HG03103 (cell line): ENCODE data around the gene KRTAP10-9.
"Not testable (repeated sequence)": the region's sequence is repeated elsewhere in the genome, so short reads cannot be mapped to it uniquely, and the experiment has no call there.

Source experiments
- ATAC-seq: cut with Tn5 transposase; IDR thresholded peaks from one replicate; pipeline ENCODE4 v1.9.1; 2021; ENCODE audit warnings: low read depth; ENCODE audit not compliant: unreplicated experiment

The KRTAP10-9 gene

GRCh38 chr21:44656868-44657267, 30.0 kb downstream of the KRTAP10-9 start:
- no peak for ATAC-seq

GRCh38 chr21:44657635-44658540, 31.0 kb downstream of the KRTAP10-9 start, which contains the start of gene KRTAP12-3:
TSS of gene KRTAP12-3 (plus strand) at chr21:44657932. CDS start at chr21:44657980, 48 bp downstream.
- ATAC-seq, result no peak

GRCh38 chr21:44658541-44658910, 31.6 kb downstream of the KRTAP10-9 start:
- no peak for ATAC-seq

- ATAC-seq, result no peak
Measured at GRCh38 chr21:44658913-44659595, 32.2 kb downstream of the KRTAP10-9 start.

- not testable (repeated sequence) for ATAC-seq
Measured at GRCh38 chr21:44661567-44661966, 34.7 kb downstream of the KRTAP10-9 start.

GRCh38 chr21:44664691-44665090, 37.8 kb downstream of the KRTAP10-9 start:
- no peak for ATAC-seq

- no peak for ATAC-seq
Measured at GRCh38 chr21:44666401-44667320, 39.8 kb downstream of the KRTAP10-9 start, which contains the start of gene KRTAP12-2. TSS of gene KRTAP12-2 (minus strand) at chr21:44666927. CDS start at chr21:44666886, 41 bp downstream.

GRCh38 chr21:44667612-44668011, 40.7 kb downstream of the KRTAP10-9 start:
- no peak for ATAC-seq

- no peak for ATAC-seq
Measured at GRCh38 chr21:44670642-44671432, 43.9 kb downstream of the KRTAP10-9 start.

GRCh38 chr21:44671911-44672310, 45.0 kb downstream of the KRTAP10-9 start:
- ATAC-seq, result no peak

- no peak for ATAC-seq
Measured at GRCh38 chr21:44677881-44678280, 51.0 kb downstream of the KRTAP10-9 start.
